IMR-90 (cell line): ENCODE data around the gene DBNL. TPM values are rescaled to one million over a fixed set of nuclear protein-coding genes. Genes with fewer than 3 reads are reported as not detected.

Experiments
- ATAC-seq: fragments of 200-7000 bp; cut with Tn5 transposase; 2 replicates; pipeline ENCODE4 v1.9.1; 2020; ENCODE audit warnings: low read depth, mild to moderate bottlenecking, moderate library complexity
- BruUV-seq: library from RNA; stranded (reverse); fragments of 400-500 nt; replicated peaks from 2 replicates; lab custom pipeline; 2021; lab: Mats Ljungman, UMichigan
- CTCF ChIA-PET: fragments of 300-600 bp; formaldehyde crosslinking; extraction: SDS; loops from one replicate; lab custom pipeline; 2021; ENCODE audit warnings: antibody characterized with exemption; lab: Yijun Ruan, JAX
- POLR2A ChIA-PET: fragments of 300-600 bp; sonication (Branson Sonifier 250); formaldehyde crosslinking; loops from one replicate; lab custom pipeline; 2022; ENCODE audit warnings: antibody characterized with exemption; ENCODE audit not compliant: unreplicated experiment; lab: Charles Lee
- DNase-seq: peaks from one replicate; pipeline ENCODE4 v3.0.0; 2013
- H2AFZ ChIP-seq: replicated peaks from 2 replicates; pipeline ENCODE3; 2013; ENCODE audit warnings: low read length, mild to moderate bottlenecking; ENCODE audit not compliant: poor library complexity
- H2AK5ac ChIP-seq: 2 replicates; pipeline ENCODE4 v1.6.1; 2013; ENCODE audit warnings: low read depth, low read length, inconsistent platforms
- H2AK9ac ChIP-seq: replicated peaks from 2 replicates; pipeline ENCODE3; 2013; ENCODE audit warnings: mild to moderate bottlenecking, low read depth, low read length, moderate library complexity; ENCODE audit not compliant: poor library complexity
- H2BK120ac ChIP-seq: 2 replicates; pipeline ENCODE4 v1.6.1; 2013; ENCODE audit warnings: low read depth, low read length, inconsistent platforms
- H2BK15ac ChIP-seq: 3 replicates; pipeline ENCODE4 v1.6.1; 2013; ENCODE audit warnings: low read depth, low read length, inconsistent platforms
- H2BK20ac ChIP-seq: 2 replicates; pipeline ENCODE4 v1.6.1; 2013; ENCODE audit warnings: low read depth, mild to moderate bottlenecking, inconsistent platforms, low read length, moderate library complexity
- H2BK5ac ChIP-seq: 2 replicates; pipeline ENCODE4 v1.6.1; 2013; ENCODE audit warnings: mild to moderate bottlenecking, low read depth, low read length, inconsistent platforms; ENCODE audit not compliant: poor library complexity, severe bottlenecking
- H3K14ac ChIP-seq: replicated peaks from 2 replicates; pipeline ENCODE4 v1.6.1; 2013; ENCODE audit warnings: low read depth, low read length, inconsistent platforms
- H3K18ac ChIP-seq: 2 replicates; pipeline ENCODE4 v1.6.1; 2013; ENCODE audit warnings: low read depth, low read length, control low read depth
- H3K23ac ChIP-seq: 2 replicates; pipeline ENCODE4 v1.6.1; 2013; ENCODE audit warnings: low read depth, low read length, inconsistent platforms
- H3K27ac ChIP-seq: 2 replicates; pipeline ENCODE4 v1.5.1; 2013; ENCODE audit warnings: mild to moderate bottlenecking, control low read depth, low read length; ENCODE audit not compliant: insufficient read depth
- H3K27me3 ChIP-seq: 2 replicates; pipeline ENCODE4 v1.6.1; 2013; ENCODE audit warnings: low read length; ENCODE audit not compliant: control insufficient read depth, insufficient read depth
- H3K36me3 ChIP-seq: 2 replicates; pipeline ENCODE4 v1.6.1; 2013; ENCODE audit warnings: low read length, mixed read lengths; ENCODE audit not compliant: control insufficient read depth, insufficient read depth
- H3K4ac ChIP-seq: 2 replicates; pipeline ENCODE4 v1.6.1; 2013; ENCODE audit warnings: low read depth, low read length, inconsistent platforms
- H3K4me1 ChIP-seq: 2 replicates; pipeline ENCODE4 v1.6.1; 2013; ENCODE audit warnings: low read length, mixed read lengths; ENCODE audit not compliant: control insufficient read depth, insufficient read depth
- H3K4me2 ChIP-seq: 2 replicates; pipeline ENCODE4 v1.6.1; 2013; ENCODE audit warnings: low read depth, mild to moderate bottlenecking, control low read depth, low read length, moderate library complexity
- H3K4me3 ChIP-seq: 2 replicates; pipeline ENCODE4 v1.5.1; 2013; ENCODE audit warnings: low read depth, mild to moderate bottlenecking, control low read depth, low read length, moderate library complexity; ENCODE audit not compliant: insufficient read depth
- H3K56ac ChIP-seq: 2 replicates; pipeline ENCODE4 v1.6.1; 2013; ENCODE audit warnings: low read length, inconsistent platforms; ENCODE audit not compliant: insufficient read depth; ENCODE audit errors: extremely low read depth
- H3K79me1 ChIP-seq, 2 experiments: 2 replicates each; pipeline ENCODE4 v1.6.1; 2013; ENCODE audit warnings: low read length in 2 of 2, inconsistent platforms in 1 of 2, low read depth in 1 of 2
- H3K9ac ChIP-seq: 2 replicates; pipeline ENCODE4 v1.6.1; 2013; ENCODE audit warnings: low read depth, low read length, control low read depth
- H3K9me1 ChIP-seq: 2 replicates; pipeline ENCODE4 v1.6.1; 2013; ENCODE audit warnings: low read length, inconsistent platforms; ENCODE audit not compliant: insufficient read depth
- H3K9me3 ChIP-seq: 2 replicates; pipeline ENCODE4 v1.6.1; 2013; ENCODE audit warnings: low read length; ENCODE audit not compliant: control insufficient read depth, insufficient read depth
- H4K20me1 ChIP-seq: 2 replicates; pipeline ENCODE4 v1.6.1; 2013; ENCODE audit warnings: low read length, inconsistent platforms; ENCODE audit not compliant: insufficient read depth
- H4K5ac ChIP-seq: 2 replicates; pipeline ENCODE4 v1.6.1; 2013; ENCODE audit warnings: mild to moderate bottlenecking, low read depth, low read length, control low read depth
- H4K8ac ChIP-seq, 2 experiments: 2 replicates each; pipeline ENCODE4 v1.6.1; 2013; ENCODE audit warnings: low read depth in 2 of 2, low read length in 2 of 2, control low read depth in 1 of 2, inconsistent platforms in 1 of 2
- H4K91ac ChIP-seq: 2 replicates; pipeline ENCODE4 v1.6.1; 2013; ENCODE audit warnings: low read depth, low read length, inconsistent platforms; ENCODE audit not compliant: insufficient read depth
- SMC3 ChIP-seq: fragments of 150-350 bp; IDR thresholded peaks from 2 replicates; pipeline ENCODE4 v1.6.1; 2016; ENCODE audit warnings: low read depth, mild to moderate bottlenecking, antibody characterized with exemption, low read length, moderate library complexity
- WGBS, 2 experiments: methylation state at CpG; one replicate each; pipeline versions ENCODE4 v1.1.5 to v1.1.7; 2013; ENCODE audit warnings: missing lambda C conversion rate in 2 of 2; ENCODE audit not compliant: insufficient read length in 1 of 2; ENCODE audit errors: extremely low coverage in 2 of 2; 5-methylcytosine and 5-hydroxymethylcytosine counted together
- dilution Hi-C: fragments of 300-500 bp; cut with HindIII; formaldehyde crosslinking; loops from one replicate; pipeline ENCODE4 v1.14.3; 2018; ENCODE audit warnings: low sequenced_read_pairs; ENCODE audit not compliant: unreplicated experiment
- in situ Hi-C: fragments of 300-500 bp; cut with MboI; formaldehyde crosslinking; loops from 3 replicates; pipeline ENCODE4 v1.14.3; 2019; ENCODE audit warnings: low sequenced_read_pairs, inconsistent platforms, mixed read lengths
- intact Hi-C: fragments of 100-400 bp; cut with micrococcal nuclease; formaldehyde crosslinking; loops from 2 replicates; pipeline ENCODE4 v1.10.0; 2022
- polyA plus RNA-seq, 3 experiments: library from polyadenylated mRNA; depleted of rRNA; stranded (reverse); fragments of >200 nt; gene quantifications; 2 replicates each; pipeline ENCODE4 v1.2.3, GENCODE V29; 2012; ENCODE audit warnings: low replicate concordance in 1 of 3
- total RNA-seq: library from RNA; depleted of rRNA; stranded (reverse); fragments of >200 nt; gene quantifications from 2 replicates; pipeline ENCODE4 v1.2.3, GENCODE V29; 2012

The DBNL gene
- total and polyA plus RNA-seq, 2 of the 4 experiments (the other 2 are of a cell fraction) = 157 to 179 TPM

- in situ Hi-C loops = no loop called here
- Histone ChIP-seq H3K9me3 (no peaks in the 10 kb centered on the region), H2AFZ (no peak overlapping the region), H4K20me1 (peaks cover 36% of the 10 kb centered on the region), H3K23ac (no peak overlapping the region), H3K18ac (no peak overlapping the region), H3K79me1 (peaks cover 15 to 16% of the 10 kb centered on the region in 2 experiments), H3K9me1 (no peaks in the 10 kb centered on the region; the same call in 1 of the 2 replicates), H3K4me2 (no peak overlapping the region), H4K8ac (no peak overlapping the region), H3K4ac (no peak overlapping the region), H2AK5ac (no peak overlapping the region), H3K9ac (no peak overlapping the region), H3K56ac (no peak overlapping the region), H2AK9ac (no peak overlapping the region), H3K36me3 (peaks cover 61% of the 10 kb centered on the region), H2BK20ac (no peak overlapping the region), H3K4me3 (no peak overlapping the region), H3K27ac (no peak overlapping the region), H2BK5ac (no peak overlapping the region), H4K91ac (no peak overlapping the region), H3K27me3 (no peaks in the 10 kb centered on the region), H2BK15ac (no peak overlapping the region), H4K5ac (no peak overlapping the region), H2BK120ac (no peak overlapping the region), H3K4me1 (no peaks in the 10 kb centered on the region), H3K14ac (no peak overlapping the region)
- intact Hi-C loops = no loop called here
- ATAC-seq (no peak), DNase-seq (no peak)
- ChIA-PET CTCF (no interaction called here), POLR2A (no interaction called here)
- no TSS peak for BruUV-seq
- TF ChIP-seq SMC3 = no peak
- dilution Hi-C loops = no loop called here
- 95% methylated on average over 6 of the region's 14 CpGs; no CpG with 5 or more reads in 1 of the 2 experiments for WGBS, 2 experiments
These were observed 15.0 kb downstream of the DBNL start for GRCh38 chr7:44059219-44060090.
